OCI-LY3 (cell line): ENCODE results near the gene OTULINL.
A peak's percentile ranks its signal among the peaks of the same experiment; 100 is the strongest.

Source experiments
- H2AFZ ChIP-seq: fragments of 200-600, 300-600 bp; shearing (Covaris generic); 2 replicates; pipeline ENCODE4 v1.6.0; 2014; ENCODE audit warnings: antibody characterized with exemption, low read depth, low read length
- H3K27ac ChIP-seq: fragments of 200-600, 300-600 bp; sonication (generic); 2 replicates; pipeline ENCODE4 v1.5.1; 2014; ENCODE audit warnings: mild to moderate bottlenecking, low read length, moderate library complexity, mixed read lengths
- H3K27me3 ChIP-seq: fragments of 200-600, 300-600 bp; sonication (generic); 2 replicates; pipeline ENCODE4 v1.6.1; 2014; ENCODE audit warnings: low read depth, low read length, mixed read lengths
- H3K36me3 ChIP-seq: fragments of 200-600, 300-600 bp; sonication (generic); replicated peaks from 2 replicates; pipeline ENCODE3; 2014; ENCODE audit warnings: low read depth, low read length, mixed read lengths
- H3K4me1 ChIP-seq: fragments of 300-600, 200-600 bp; sonication (generic); 2 replicates; pipeline ENCODE4 v1.6.1; 2014; ENCODE audit warnings: low read length, mixed read lengths
- H3K4me2 ChIP-seq: fragments of 200-600, 300-600 bp; sonication (generic); 2 replicates; pipeline ENCODE4 v1.6.1; 2014; ENCODE audit warnings: low read length, mixed read lengths
- H3K4me3 ChIP-seq: fragments of 300-600, 200-600 bp; sonication (generic); 2 replicates; pipeline ENCODE4 v1.5.1; 2014; ENCODE audit warnings: antibody characterized with exemption, mild to moderate bottlenecking, low read length, moderate library complexity
- H3K79me2 ChIP-seq: fragments of 300-600, 200-600 bp; shearing (Covaris generic); 2 replicates; pipeline ENCODE4 v1.6.1; 2014; ENCODE audit warnings: mild to moderate bottlenecking, low read length, mixed read lengths
- H3K9ac ChIP-seq: fragments of 300-600, 200-600 bp; shearing (Covaris generic); 2 replicates; pipeline ENCODE4 v1.6.0; 2014; ENCODE audit warnings: mild to moderate bottlenecking, low read length, moderate library complexity
- H3K9me3 ChIP-seq: fragments of 200-600, 300-600 bp; shearing (Covaris generic); 2 replicates; pipeline ENCODE4 v1.6.1; 2014; ENCODE audit warnings: low read length, mixed read lengths; ENCODE audit not compliant: insufficient read depth
- H4K20me1 ChIP-seq: fragments of 200-600, 300-600 bp; sonication (generic); 2 replicates; pipeline ENCODE4 v1.6.1; 2016; ENCODE audit warnings: low read length, mixed read lengths; ENCODE audit not compliant: insufficient read depth
- CTCF ChIP-seq: fragments of 200-600, 300-600 bp; sonication (generic); IDR thresholded peaks from 2 replicates; pipeline ENCODE4 v1.5.1; 2014; ENCODE audit warnings: antibody characterized with exemption, low read length, low read depth
- EZH2phosphoT487 ChIP-seq: fragments of 200-600 bp; shearing (Covaris generic); IDR thresholded peaks from 2 replicates; pipeline ENCODE4 v1.6.1; 2018; ENCODE audit warnings: antibody characterized with exemption, mixed run types, low read depth

OTULINL gene

GRCh38 chr5:14579731-14580397 lies 1.7 kb upstream of the OTULINL start:
- Histone ChIP-seq H3K27ac (no peak overlapping the region), H3K79me2 (no peaks in the 10 kb centered on the region), H3K27me3 (no peaks in the 10 kb centered on the region), H3K9me3 (no peaks in the 10 kb centered on the region), H3K4me1 (peaks cover 5% of the 10 kb centered on the region), H3K9ac (no peak overlapping the region), H3K4me2 (no peak overlapping the region), H2AFZ (no peak overlapping the region), H3K36me3 (no peaks in the 10 kb centered on the region), H4K20me1 (no peaks in the 10 kb centered on the region), H3K4me3 (no peak overlapping the region)
- TF ChIP-seq EZH2phosphoT487 (no peak), CTCF (no peak)

- no peaks in the 10 kb centered on the region for H4K20me1 ChIP-seq
- peaks cover 4% of the 10 kb centered on the region for H3K36me3 ChIP-seq
- no peak overlapping the region for H3K4me2 ChIP-seq
- no peak overlapping the region for H3K9ac ChIP-seq
- no peaks in the 10 kb centered on the region for H3K79me2 ChIP-seq
- H3K4me3 ChIP-seq: no peak overlapping the region
- H2AFZ ChIP-seq: no peak overlapping the region
- peaks cover 2% of the 10 kb centered on the region; the same call in 1 of the 2 replicates for H3K4me1 ChIP-seq
- H3K9me3 ChIP-seq: no peaks in the 10 kb centered on the region
- TF ChIP-seq CTCF (no peak), EZH2phosphoT487 (no peak)
- H3K27me3 ChIP-seq: no peaks in the 10 kb centered on the region
- H3K27ac ChIP-seq: no peak overlapping the region
Observed at GRCh38 chr5:14580398-14581034, 1.1 kb upstream of the OTULINL start.

GRCh38 chr5:14581891-14582796 lies 552 bp downstream of the OTULINL start:
- H3K4me1 ChIP-seq: peaks cover 2% of the 10 kb centered on the region; the same call in 1 of the 2 replicates
- H3K27me3 ChIP-seq: no peaks in the 10 kb centered on the region
- H4K20me1 ChIP-seq: no peaks in the 10 kb centered on the region
- peak overlapping the region; percentile 59 for H3K9ac ChIP-seq
- H3K36me3 ChIP-seq: peaks cover 10% of the 10 kb centered on the region
- no peaks in the 10 kb centered on the region for H3K9me3 ChIP-seq
- peak overlapping the region; percentile 83 for H3K4me2 ChIP-seq
- 0 out of 2 replicates have a peak overlapping the region, but pooled peaks have one; percentile 14 for H2AFZ ChIP-seq
- H3K4me3 ChIP-seq: peak overlapping the region; percentile 78
- no peak overlapping the region for H3K27ac ChIP-seq
- TF ChIP-seq EZH2phosphoT487: no peak
- no peak for TF ChIP-seq CTCF
- H3K79me2 ChIP-seq: peaks cover 5% of the 10 kb centered on the region; the same call in 1 of the 2 replicates

GRCh38 chr5:14582797-14583137 lies 1.2 kb downstream of the OTULINL start:
- H3K9me3 ChIP-seq: no peaks in the 10 kb centered on the region
- no peaks in the 10 kb centered on the region for H4K20me1 ChIP-seq
- H3K4me1 ChIP-seq: peaks cover 4% of the 10 kb centered on the region
- H3K4me3 ChIP-seq: peak overlapping the region; percentile 78
- peak overlapping the region; percentile 59; the same call in 1 of the 2 replicates for H3K9ac ChIP-seq
- H3K36me3 ChIP-seq: peaks cover 10% of the 10 kb centered on the region
- no peak for TF ChIP-seq CTCF
- TF ChIP-seq EZH2phosphoT487: no peak
- H3K27me3 ChIP-seq: no peaks in the 10 kb centered on the region
- peak overlapping the region; percentile 83 for H3K4me2 ChIP-seq
- peaks cover 7% of the 10 kb centered on the region; the same call in 1 of the 2 replicates for H3K79me2 ChIP-seq
- no peak overlapping the region for H2AFZ ChIP-seq
- H3K27ac ChIP-seq: no peak overlapping the region
